Measurements from ENCODE around the gene UBR4.

Gene UBR4

DNA sequence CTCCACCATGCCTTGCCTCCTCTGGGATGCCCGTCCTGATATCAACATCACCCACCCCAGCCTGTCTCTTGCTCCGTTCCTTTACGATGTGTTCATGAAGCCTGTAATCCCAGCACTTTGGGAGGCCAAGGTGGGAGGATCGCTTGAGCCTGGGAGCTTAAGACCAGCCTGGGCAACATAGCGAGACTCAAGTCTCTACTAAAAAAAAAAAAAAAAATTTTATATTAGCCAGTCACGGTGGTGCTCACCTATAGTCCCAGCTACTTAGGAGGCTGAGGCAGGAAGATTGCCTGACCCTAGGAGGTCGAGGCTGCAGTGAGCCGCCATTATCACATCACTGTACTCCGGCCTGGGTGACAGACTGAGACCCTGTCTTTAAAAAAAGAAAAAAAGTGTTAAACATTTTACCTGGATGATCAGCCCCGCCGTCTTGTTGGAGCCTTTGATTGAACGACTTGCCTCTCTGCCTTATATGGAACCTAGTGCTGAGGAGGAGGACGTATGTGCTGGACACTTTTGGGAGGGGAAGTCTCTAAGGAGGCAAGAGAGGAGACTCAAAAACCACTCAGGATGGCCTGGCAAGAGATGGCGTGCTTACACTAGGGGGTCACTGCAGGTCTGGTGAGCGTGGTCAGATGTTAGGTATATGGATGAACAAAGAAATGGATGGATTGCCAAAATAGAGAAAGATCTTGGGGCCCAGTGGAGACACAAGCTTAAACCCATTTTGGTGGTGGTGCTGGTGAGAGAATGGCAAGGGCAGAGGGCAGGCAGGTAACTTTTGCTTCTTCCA is 173.1 kb downstream of the UBR4 start:
- TF ChIP-seq, protein P1, sequence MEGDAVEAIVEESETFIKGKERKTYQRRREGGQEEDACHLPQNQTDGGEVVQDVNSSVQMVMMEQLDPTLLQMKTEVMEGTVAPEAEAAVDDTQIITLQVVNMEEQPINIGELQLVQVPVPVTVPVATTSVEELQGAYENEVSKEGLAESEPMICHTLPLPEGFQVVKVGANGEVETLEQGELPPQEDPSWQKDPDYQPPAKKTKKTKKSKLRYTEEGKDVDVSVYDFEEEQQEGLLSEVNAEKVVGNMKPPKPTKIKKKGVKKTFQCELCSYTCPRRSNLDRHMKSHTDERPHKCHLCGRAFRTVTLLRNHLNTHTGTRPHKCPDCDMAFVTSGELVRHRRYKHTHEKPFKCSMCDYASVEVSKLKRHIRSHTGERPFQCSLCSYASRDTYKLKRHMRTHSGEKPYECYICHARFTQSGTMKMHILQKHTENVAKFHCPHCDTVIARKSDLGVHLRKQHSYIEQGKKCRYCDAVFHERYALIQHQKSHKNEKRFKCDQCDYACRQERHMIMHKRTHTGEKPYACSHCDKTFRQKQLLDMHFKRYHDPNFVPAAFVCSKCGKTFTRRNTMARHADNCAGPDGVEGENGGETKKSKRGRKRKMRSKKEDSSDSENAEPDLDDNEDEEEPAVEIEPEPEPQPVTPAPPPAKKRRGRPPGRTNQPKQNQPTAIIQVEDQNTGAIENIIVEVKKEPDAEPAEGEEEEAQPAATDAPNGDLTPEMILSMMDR (IDR thresholded peaks at IDR 0.05; ENCODE audit: insufficient read depth, low read depth, low read length, missing control alignments) = no peak
- H3K4me3 ChIP-seq (ENCODE audit: low read depth, low read length) = no peak overlapping the region
- no peak for DNase-seq (ENCODE audit: low read depth)

- no peak overlapping the region for H3K4me3 ChIP-seq (ENCODE audit: low read depth, low read length)
- DNase-seq (ENCODE audit: low read depth) = no peak
- TF ChIP-seq, protein P1 (IDR thresholded peaks at IDR 0.05; ENCODE audit: insufficient read depth, low read depth, low read length, missing control alignments) = no peak
These were observed 173.8 kb downstream of the UBR4 start for GRCh38 chr1:19036041-19036812.

DNA sequence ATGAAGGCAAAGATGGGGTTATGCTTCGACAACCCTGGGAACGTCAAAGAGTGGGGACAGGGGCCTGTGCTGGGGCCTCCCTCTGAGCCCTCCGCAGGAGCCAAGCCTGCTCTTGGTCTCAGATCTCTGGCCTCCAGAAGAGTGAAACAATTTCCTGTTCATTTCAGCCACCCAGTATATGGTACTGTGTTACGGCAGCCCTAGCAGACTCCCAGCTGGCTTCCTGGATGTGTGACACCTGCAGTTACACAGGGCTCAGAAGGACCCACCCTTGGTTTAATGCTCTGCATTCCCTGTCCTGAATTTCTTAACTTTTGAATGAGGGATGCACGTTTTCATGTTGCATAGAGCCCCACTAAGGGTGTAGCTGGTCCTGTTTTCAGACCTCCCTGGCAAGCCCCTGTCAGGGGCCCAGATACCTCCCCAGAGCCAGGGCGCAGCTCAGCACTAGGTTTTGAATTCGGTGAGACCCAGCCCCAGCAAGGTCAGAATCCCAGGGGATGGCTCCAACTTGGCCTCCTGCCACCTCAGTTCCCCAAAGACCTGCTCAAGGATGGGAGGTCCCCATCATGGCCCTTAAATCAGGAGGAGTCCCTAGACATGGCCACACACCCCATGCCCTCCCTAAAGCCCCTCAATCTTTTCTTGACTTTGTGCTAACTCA is 174.6 kb downstream of the UBR4 start:
- no peak overlapping the region for H3K4me3 ChIP-seq (ENCODE audit: low read depth, low read length)
- no peak for DNase-seq (ENCODE audit: low read depth)
- TF ChIP-seq, protein P1 (IDR thresholded peaks at IDR 0.05; ENCODE audit: insufficient read depth, low read depth, low read length, missing control alignments) = no peak

GRCh38 chr1:19034721-19035120 is 175.3 kb downstream of the UBR4 start:
- DNase-seq (ENCODE audit: low read depth) = no peak

DNA sequence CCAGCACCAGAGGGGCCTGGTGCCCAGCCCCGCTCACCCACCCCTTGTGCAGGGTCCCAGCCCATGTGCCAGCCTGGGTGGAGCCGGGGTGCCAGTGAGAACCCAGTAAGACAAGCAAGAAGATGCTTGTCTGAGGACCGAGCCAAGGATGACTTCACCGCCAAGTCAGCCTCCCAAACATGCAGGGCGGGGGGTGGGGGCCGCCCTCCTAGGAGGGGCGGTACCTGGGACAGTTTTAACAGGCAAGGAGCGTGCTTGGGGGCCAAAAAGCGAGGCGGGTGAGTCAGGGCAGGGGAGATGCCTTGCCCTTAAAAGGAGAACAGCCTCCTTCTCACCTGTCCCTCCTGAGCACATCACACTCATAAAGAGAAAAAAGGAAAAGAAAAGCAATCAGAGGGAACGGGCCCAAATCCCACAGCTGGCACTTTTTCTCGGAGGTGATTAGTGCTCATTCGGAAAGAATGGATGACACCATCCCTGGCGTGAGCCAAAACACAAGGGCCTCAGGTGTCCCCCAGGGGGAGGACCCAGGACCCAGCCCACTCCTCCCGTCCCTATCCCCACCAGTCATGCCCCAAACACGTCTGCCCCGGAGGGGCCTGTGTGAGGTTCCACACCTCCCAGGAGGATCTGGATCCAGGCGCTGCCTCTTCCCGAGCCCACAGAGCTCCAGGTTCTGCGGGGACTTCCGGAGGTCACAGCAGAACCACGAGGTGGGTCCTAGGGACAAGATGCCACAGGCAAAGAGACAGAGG is 176.0 kb downstream of the UBR4 start:
- TF ChIP-seq, protein P1 (IDR thresholded peaks at IDR 0.05; ENCODE audit: insufficient read depth, low read depth, low read length, missing control alignments) = no peak
- DNase-seq (ENCODE audit: low read depth) = no peak
- no peak overlapping the region for H3K4me3 ChIP-seq (ENCODE audit: low read depth, low read length)

More at GRCh38 chr1:19034721-19035120, 175.3 kb downstream of the UBR4 start:
- no peak overlapping the region for H3K4me3 ChIP-seq (ENCODE audit: low read depth, low read length)
- TF ChIP-seq, protein P1 (IDR thresholded peaks at IDR 0.05; ENCODE audit: insufficient read depth, low read depth, low read length, missing control alignments) = no peak

DNA sequence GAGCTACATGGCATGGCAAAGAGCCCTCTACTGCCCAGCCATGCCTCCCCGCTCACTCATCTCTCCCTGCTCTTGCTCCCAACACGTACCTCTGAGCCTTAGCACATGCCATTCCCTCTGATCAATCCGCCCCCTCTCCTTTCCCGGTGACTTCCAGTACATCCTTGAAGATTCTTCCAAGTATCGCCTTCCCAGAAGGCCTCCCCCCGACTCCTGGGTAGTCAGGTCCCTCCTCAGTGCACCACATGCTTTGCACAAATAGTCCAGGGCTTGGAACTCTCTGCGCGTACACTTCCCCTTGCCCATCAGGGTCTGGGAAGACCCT is 176.6 kb downstream of the UBR4 start:
- H3K4me3 ChIP-seq (ENCODE audit: low read depth, low read length) = no peak overlapping the region
- TF ChIP-seq, protein P1 (IDR thresholded peaks at IDR 0.05; ENCODE audit: insufficient read depth, low read depth, low read length, missing control alignments) = no peak
- no peak for DNase-seq (ENCODE audit: low read depth)

Measured in GM12865 (cell line).